Mucosa of gallbladder (tissue), 1 donor: Measurements from ENCODE around the gene ELAPOR1. TPM values are rescaled to one million over a fixed set of nuclear protein-coding genes. Genes with fewer than 3 reads are reported as not detected.
"Not testable (repeated sequence)": the region's sequence is repeated elsewhere in the genome, so short reads cannot be mapped to it uniquely, and the experiment has no call there.

ENCODE experiments used
- DNase-seq: peaks from one replicate; pipeline ENCODE4 v3.0.0-alpha.2; 2020; ENCODE audit warnings: low spot score
- total RNA-seq: library from RNA; stranded (reverse); gene quantifications from one replicate; pipeline ENCODE4 v1.2.1, GENCODE V29; 2021
- donor health status: DM: no; HTN: no; CAD: no.

Gene ELAPOR1
- total RNA-seq, 1 donor from 2014 or later: 127 TPM

- no peak for DNase-seq
These were observed 22.0 kb downstream of the ELAPOR1 start for GRCh38 chr1:109135940-109136339.

GRCh38 chr1:109136766-109137165, 22.9 kb downstream of the ELAPOR1 start:
- no peak for DNase-seq

GRCh38 chr1:109137958-109138357, 24.0 kb downstream of the ELAPOR1 start:
- DNase-seq: no peak

GRCh38 chr1:109138358-109138757, 24.4 kb downstream of the ELAPOR1 start:
- DNase-seq: peak; percentile 26

- DNase-seq: no peak
These were observed 26.5 kb downstream of the ELAPOR1 start for GRCh38 chr1:109140392-109140791.

GRCh38 chr1:109142260-109142659, 28.3 kb downstream of the ELAPOR1 start:
- no peak for DNase-seq

- not testable (repeated sequence) for DNase-seq
These were observed 28.8 kb downstream of the ELAPOR1 start for GRCh38 chr1:109142725-109143124.

GRCh38 chr1:109148987-109149561, 35.2 kb downstream of the ELAPOR1 start:
- no peak for DNase-seq

GRCh38 chr1:109149874-109150601, 36.1 kb downstream of the ELAPOR1 start:
- DNase-seq: no peak

- DNase-seq: peak; percentile 53
These were observed 37.5 kb downstream of the ELAPOR1 start for GRCh38 chr1:109151146-109151990.

- peak; percentile 26 for DNase-seq
These were observed 38.3 kb downstream of the ELAPOR1 start for GRCh38 chr1:109152196-109152595.

- DNase-seq: peak; percentile 25
These were observed 43.0 kb downstream of the ELAPOR1 start for GRCh38 chr1:109156916-109157385.

- DNase-seq: no peak
These were observed 44.5 kb downstream of the ELAPOR1 start for GRCh38 chr1:109158433-109158832.

- DNase-seq: no peak
These were observed 45.4 kb downstream of the ELAPOR1 start for GRCh38 chr1:109159326-109159725.

- no peak for DNase-seq
These were observed 46.3 kb downstream of the ELAPOR1 start for GRCh38 chr1:109160071-109160840.

GRCh38 chr1:109161858-109162606, 48.1 kb downstream of the ELAPOR1 start:
- DNase-seq: peak; percentile 43

GRCh38 chr1:109162626-109163025, 48.7 kb downstream of the ELAPOR1 start:
- DNase-seq: no peak

GRCh38 chr1:109163551-109163950, 49.6 kb downstream of the ELAPOR1 start:
- DNase-seq: no peak
